ENCODE data around the gene TTBK2. TPM values are rescaled to one million over a fixed set of nuclear protein-coding genes. Genes with fewer than 3 reads are reported as not detected.

The TTBK2 gene
- total RNA-seq, 1 donor from 2014 or later: 34.7 TPM

Other genes with a start within 250 kb of the TTBK2 start
- 21.3 TPM for gene CDAN1, start 183.7 kb downstream of the TTBK2 start, total RNA-seq
- gene UBR1, start 185.3 kb upstream of the TTBK2 start, total RNA-seq: 47.0 TPM
- 24.4 TPM for gene TMEM62, start 212.8 kb upstream of the TTBK2 start, total RNA-seq